Endometrial microvascular endothelial cells (primary cell): ENCODE results near the gene UVRAG. TPM values are rescaled to one million over a fixed set of nuclear protein-coding genes. Genes with fewer than 3 reads are reported as not detected.

Source experiments
- in situ Hi-C: cut with HindIII; loops from 2 replicates; pipeline ENCODE4 v1.10.0; 2017; ENCODE audit warnings: low sequenced_read_pairs, low pct_unique_long_range_greater_than_20kb; ENCODE audit errors: inconsistent ontology term
- total RNA-seq: library from RNA; depleted of rRNA; stranded (reverse); fragments of >200 nt; gene quantifications from one replicate; pipeline ENCODE4 v1.2.3, GENCODE V29; 2015; ENCODE audit errors: inconsistent ontology term

Gene UVRAG
- total RNA-seq, 1 donor from 2014 or later = 34.4 TPM

DNA sequence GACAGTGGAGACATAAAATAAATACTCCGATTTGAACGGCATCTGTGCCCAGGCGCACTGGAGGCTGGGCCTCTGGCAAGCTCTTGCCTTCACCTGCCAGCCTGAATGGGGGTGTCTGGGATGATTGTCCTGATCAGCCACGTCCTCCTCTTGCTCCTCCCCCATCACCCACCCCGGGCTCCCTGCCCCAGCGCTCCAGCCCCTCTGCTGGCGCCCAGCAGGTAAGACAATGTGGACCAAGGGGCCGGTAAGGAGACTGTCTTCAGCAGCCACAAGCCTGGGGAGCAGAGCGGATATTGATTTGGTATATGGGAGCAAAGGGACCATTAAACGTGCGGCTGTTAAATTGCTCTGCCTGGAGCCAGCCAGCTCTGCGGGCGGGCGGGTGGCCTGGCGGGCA is 366.4 kb downstream of the UVRAG start:
- in situ Hi-C loops = no loop called here

DNA sequence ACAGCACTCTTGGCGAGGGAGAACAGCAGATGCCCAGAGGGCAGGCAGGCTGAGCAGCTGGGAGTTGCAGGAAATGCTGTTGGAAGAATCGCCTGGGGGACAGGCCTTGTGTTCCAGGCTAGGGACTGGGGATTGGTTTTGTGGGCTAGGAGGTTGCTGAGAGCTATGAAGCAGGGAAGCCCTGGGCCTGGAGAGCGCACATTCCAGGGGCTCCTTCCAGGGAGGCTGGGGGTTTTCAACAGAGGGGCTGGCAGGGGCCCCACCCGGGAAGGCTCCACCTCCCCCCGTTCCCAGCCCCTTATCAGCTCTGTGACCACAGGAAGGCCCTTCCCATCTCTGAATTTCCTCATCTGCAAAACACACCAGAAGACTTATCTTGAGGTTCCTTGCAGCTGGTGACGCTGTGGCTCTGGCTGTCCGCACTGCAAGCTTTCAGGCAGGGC is 369.6 kb downstream of the UVRAG start:
- in situ Hi-C loops = no loop called here

DNA sequence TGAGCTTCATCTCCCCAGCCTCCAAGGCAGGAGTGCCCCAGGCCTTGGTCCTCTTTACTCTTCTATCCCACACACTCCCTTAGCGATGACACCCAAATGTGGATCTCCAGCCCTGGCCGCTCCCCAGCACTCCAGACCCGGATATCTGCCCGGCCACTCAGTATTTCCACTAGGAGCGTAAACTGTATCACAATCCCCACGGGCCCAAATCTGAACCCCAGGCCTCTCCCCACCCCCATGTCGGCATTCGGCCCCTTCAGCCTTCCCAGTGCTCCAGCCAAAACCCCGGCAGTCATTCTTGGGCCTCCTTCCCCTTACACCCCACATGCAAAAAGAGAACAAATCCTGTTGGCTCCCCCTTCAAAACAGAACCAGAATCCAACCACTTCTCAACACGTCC is 370.5 kb downstream of the UVRAG start:
- in situ Hi-C loops = no loop called here

DNA sequence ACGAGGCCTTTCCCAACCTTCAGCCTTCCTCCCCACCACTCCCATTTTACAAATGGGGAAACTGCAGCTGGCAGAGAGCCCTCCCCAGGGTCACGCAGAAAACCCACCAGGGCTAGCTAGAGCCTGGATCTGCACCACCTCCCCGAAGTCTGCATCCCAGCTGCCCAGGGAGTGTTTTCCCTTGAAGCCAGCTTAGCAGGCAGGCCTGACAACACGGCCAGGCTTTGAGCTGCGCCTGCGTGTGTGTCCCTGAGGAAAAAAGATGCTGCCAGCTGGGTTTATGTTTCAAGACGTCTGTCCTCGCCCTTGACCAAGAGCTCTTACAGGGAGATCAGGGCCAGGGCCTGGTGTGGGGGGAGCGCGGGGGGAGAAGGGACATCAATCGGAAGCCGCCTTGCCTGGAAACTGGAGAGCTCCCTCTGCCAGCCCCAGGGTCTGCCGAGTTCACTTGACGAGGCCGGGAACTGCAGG is 371.0 kb downstream of the UVRAG start:
- in situ Hi-C loops = no loop called here

DNA sequence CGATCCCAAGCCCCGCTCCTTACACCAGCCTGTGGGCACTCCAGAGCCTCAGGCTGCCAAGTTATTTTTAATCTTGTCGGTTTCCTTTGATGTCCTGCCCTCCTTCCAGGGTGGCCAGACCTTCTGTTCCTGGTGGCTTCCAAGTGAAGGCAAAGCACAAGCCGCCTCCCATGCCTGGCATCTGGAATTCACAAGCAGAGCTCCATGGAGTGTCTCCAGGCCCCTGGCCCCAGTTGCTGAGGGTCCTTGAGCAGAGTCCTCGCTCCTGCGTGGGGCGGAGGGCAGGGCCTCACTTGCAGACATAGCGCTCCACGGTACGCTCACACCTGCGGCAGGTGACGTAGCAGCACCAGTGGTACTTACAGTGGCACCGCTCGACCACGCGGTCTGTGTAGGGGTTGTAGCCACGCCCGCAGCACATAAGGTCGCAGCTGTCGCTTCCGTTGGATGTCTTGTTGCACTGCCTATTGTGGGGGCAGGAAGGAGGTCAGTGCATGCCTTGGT is 371.8 kb downstream of the UVRAG start:
- in situ Hi-C loops = no loop called here

DNA sequence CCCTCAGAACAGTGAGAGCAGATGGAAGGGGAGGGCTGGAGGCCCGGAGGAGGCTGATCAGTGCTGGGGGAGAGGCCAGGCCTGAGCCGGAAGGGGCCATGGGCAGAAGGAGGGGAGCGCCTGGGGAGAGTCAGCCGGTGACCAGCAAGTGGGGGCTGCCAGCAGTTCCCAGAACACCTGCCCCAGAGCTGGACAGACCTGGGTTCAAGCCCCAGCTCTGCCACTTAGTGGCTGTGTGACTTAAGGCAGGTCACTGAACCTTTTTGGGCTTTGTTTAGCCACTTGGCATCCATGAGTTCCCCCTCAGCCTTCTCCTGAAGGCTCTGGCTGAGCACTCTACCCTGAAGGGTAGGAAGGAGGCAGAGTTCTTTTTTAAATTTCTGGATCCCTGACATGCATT is 373.9 kb downstream of the UVRAG start:
- in situ Hi-C loops = no loop called here

DNA sequence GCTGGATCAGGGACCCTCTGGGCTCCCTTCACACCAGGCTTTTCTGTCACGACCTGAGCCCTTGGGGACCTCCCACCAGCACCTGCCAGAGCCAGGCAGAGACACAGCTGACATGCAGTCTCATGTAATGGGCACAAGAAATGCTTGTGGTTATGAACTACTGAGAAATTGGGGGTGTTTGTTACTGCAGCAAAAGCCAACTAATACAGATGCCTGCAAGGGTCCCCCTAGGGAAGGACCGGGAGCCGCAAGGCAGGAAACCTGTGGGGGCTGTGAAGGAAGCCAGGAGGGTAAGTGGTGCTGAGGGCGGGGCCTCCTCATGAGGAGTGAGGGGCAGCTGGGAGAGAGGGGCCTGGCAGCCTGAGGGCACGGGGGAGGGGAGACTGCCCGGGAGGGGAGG is 374.7 kb downstream of the UVRAG start:
- in situ Hi-C loops = no loop called here

DNA sequence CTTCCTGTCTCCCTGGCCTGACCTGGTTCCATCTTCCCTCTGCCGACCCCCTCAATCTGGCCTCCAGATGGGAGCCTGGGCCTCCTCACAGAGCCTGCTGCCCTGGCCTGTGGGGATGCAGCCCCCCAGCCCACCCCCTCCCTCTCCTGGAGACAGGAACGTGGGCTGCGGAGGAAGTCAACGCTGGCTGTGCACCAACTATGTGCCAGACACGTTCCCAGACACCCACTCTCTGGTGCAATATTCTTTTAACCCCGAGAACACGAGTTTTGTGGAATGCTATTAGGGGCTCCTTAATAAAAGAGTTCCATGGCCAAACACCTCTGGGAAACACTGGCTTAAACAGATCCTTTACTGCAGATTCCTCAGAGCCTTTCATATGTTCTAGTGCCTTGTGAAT is 375.4 kb downstream of the UVRAG start:
- in situ Hi-C loops = no loop called here

Other genes with a start within 250 kb of the UVRAG start
- 1.3 TPM for gene MAP6, start 146.2 kb upstream of the UVRAG start, total RNA-seq
- gene MOGAT2, start 97.4 kb upstream of the UVRAG start, total RNA-seq = not detected
- 6.0 TPM for gene DGAT2, start 46.4 kb upstream of the UVRAG start, total RNA-seq